PC-9 (cell line): Measurements from ENCODE around the gene ILDR1. TPM values are rescaled to one million over a fixed set of nuclear protein-coding genes. Genes with fewer than 3 reads are reported as not detected.

Experiments used
- BruUV-seq: library from RNA; stranded (reverse); fragments of 400-500 nt; replicated peaks from 2 replicates; lab custom pipeline; 2021; lab: Mats Ljungman, UMichigan
- CTCF ChIA-PET: fragments of 300-600 bp; sonication (Branson Sonifier 250); formaldehyde crosslinking; loops from one replicate; lab custom pipeline; 2022; ENCODE audit warnings: antibody characterized with exemption; lab: Charles Lee
- POLR2A ChIA-PET: fragments of 300-600 bp; sonication (Branson Sonifier 250); formaldehyde crosslinking; loops from one replicate; lab custom pipeline; 2022; ENCODE audit warnings: antibody characterized with exemption; ENCODE audit not compliant: unreplicated experiment; lab: Charles Lee
- DNase-seq, 2 experiments: peaks; one replicate each; pipeline versions ENCODE4 v3.0.0 to v3.0.0-alpha.2; 2015 to 2022; ENCODE audit warnings: mixed read lengths in 1 of 2
- H2AFZ ChIP-seq: fragments of 200-600 bp; sonication (generic); 2 replicates; pipeline ENCODE4 v1.8.1; 2017; ENCODE audit warnings: antibody characterized with exemption
- H3F3A ChIP-seq: fragments of 200-600 bp; sonication (generic); 2 replicates; pipeline ENCODE4 v1.8.1; 2017; ENCODE audit warnings: antibody characterized with exemption, mild to moderate bottlenecking, low read depth; ENCODE audit not compliant: insufficient read depth
- H3K27ac ChIP-seq: fragments of 200-600 bp; sonication (generic); 2 replicates; pipeline ENCODE4 v1.6.1; 2016; ENCODE audit warnings: mixed run types
- H3K27me3 ChIP-seq: fragments of 200-600 bp; sonication (generic); 2 replicates; pipeline ENCODE4 v1.6.1; 2016; ENCODE audit warnings: low read depth, mixed run types; ENCODE audit not compliant: insufficient read depth
- H3K36me3 ChIP-seq: fragments of 200-600 bp; sonication (generic); 2 replicates; pipeline ENCODE4 v1.6.1; 2016; ENCODE audit warnings: low read depth, mixed run types
- H3K4me1 ChIP-seq: fragments of 200-600 bp; sonication (generic); replicated peaks from 2 replicates; pipeline ENCODE4 v1.6.1; 2016; ENCODE audit warnings: mixed run types; ENCODE audit not compliant: insufficient read depth
- H3K4me2 ChIP-seq: fragments of 200-600 bp; sonication (generic); 2 replicates; pipeline ENCODE4 v1.6.1; 2017; ENCODE audit warnings: mixed run types
- H3K4me3 ChIP-seq: fragments of 200-600 bp; sonication (generic); 2 replicates; pipeline ENCODE4 v1.6.1; 2016; ENCODE audit warnings: mixed run types
- H3K79me2 ChIP-seq: fragments of 200-600 bp; sonication (generic); 2 replicates; pipeline ENCODE4 v1.6.1; 2017; ENCODE audit warnings: low read depth, mixed run types
- H3K9me2 ChIP-seq: fragments of 200-600 bp; sonication (generic); 2 replicates; pipeline ENCODE4 v1.8.1; 2017; ENCODE audit warnings: mild to moderate bottlenecking; ENCODE audit not compliant: insufficient read depth
- H3K9me3 ChIP-seq: fragments of 200-600 bp; sonication (generic); 2 replicates; pipeline ENCODE4 v1.8.1; 2016; ENCODE audit warnings: low read depth; ENCODE audit not compliant: insufficient read depth
- H4K20me1 ChIP-seq: fragments of 200-600 bp; sonication (generic); 2 replicates; pipeline ENCODE4 v1.8.1; 2017; ENCODE audit not compliant: insufficient read depth
- CTCF ChIP-seq: fragments of 200-600 bp; sonication (generic); conservative IDR thresholded peaks from 2 replicates; pipeline ENCODE4 v1.6.1; 2017; ENCODE audit warnings: mixed run types, antibody characterized with exemption, mild to moderate bottlenecking, moderate library complexity
- EZH2 ChIP-seq: fragments of 200-600 bp; sonication (generic); IDR thresholded peaks from 2 replicates; pipeline ENCODE4 v1.8.0; 2017; ENCODE audit warnings: antibody characterized with exemption, low read depth
- intact Hi-C: fragments of 100-400 bp; cut with micrococcal nuclease; formaldehyde crosslinking; loops from one replicate; pipeline ENCODE4 v1.10.0; 2022; ENCODE audit not compliant: unreplicated experiment
- total RNA-seq: library from RNA; stranded (reverse); gene quantifications from 2 replicates; pipeline ENCODE4 v1.2.3, GENCODE V29; 2021

The ILDR1 gene
- total RNA-seq, 1 experiment from 2014 or later: 5.1 TPM

- Histone ChIP-seq H3K36me3 (no peaks in the 10 kb centered on the region), H3K4me1 (no peaks in the 10 kb centered on the region), H3K4me3 (no peak overlapping the region), H3K27me3 (no peaks in the 10 kb centered on the region), H3K27ac (no peak overlapping the region), H2AFZ (no peak overlapping the region), H3F3A (no peaks in the 10 kb centered on the region), H3K4me2 (no peak overlapping the region), H3K9me2 (no peaks in the 10 kb centered on the region), H4K20me1 (no peaks in the 10 kb centered on the region), H3K9me3 (no peaks in the 10 kb centered on the region), H3K79me2 (no peaks in the 10 kb centered on the region)
- no peak for TF ChIP-seq EZH2
- TF ChIP-seq CTCF: no peak
- POLR2A ChIA-PET: interaction anchor here (0.6 kb wide), 1 partner anchor 84 kb away, joined by 3 read pairs; no protein-coding TSS in a partner anchor
- no TSS peak for BruUV-seq
- no peak for DNase-seq
- CTCF ChIA-PET: no interaction called here
- intact Hi-C loops: no loop called here
Measured at GRCh38 chr3:122003606-122004005, 18.4 kb downstream of the ILDR1 start.

GRCh38 chr3:122003112-122003511 lies 18.9 kb downstream of the ILDR1 start:
- no peak overlapping the region for H3K4me3 ChIP-seq
- no peak overlapping the region for H3K27ac ChIP-seq
- H2AFZ ChIP-seq: no peak overlapping the region
- no peaks in the 10 kb centered on the region for H3K36me3 ChIP-seq
- no TSS peak for BruUV-seq
- no peak for TF ChIP-seq EZH2
- TF ChIP-seq CTCF: no peak
- H3K9me3 ChIP-seq: no peaks in the 10 kb centered on the region
- POLR2A ChIA-PET: interaction anchor here (0.6 kb wide), 1 partner anchor 83 kb away, joined by 3 read pairs; no protein-coding TSS in a partner anchor
- H3F3A ChIP-seq: no peaks in the 10 kb centered on the region
- no peaks in the 10 kb centered on the region for H3K79me2 ChIP-seq
- CTCF ChIA-PET: no interaction called here
- no peaks in the 10 kb centered on the region for H4K20me1 ChIP-seq
- H3K4me2 ChIP-seq: no peak overlapping the region
- no peaks in the 10 kb centered on the region for H3K4me1 ChIP-seq
- H3K9me2 ChIP-seq: no peaks in the 10 kb centered on the region
- no peaks in the 10 kb centered on the region for H3K27me3 ChIP-seq
- intact Hi-C loops: no loop called here
- no peak for DNase-seq

- H3F3A ChIP-seq: no peaks in the 10 kb centered on the region
- ChIA-PET CTCF (no interaction called here), POLR2A (interaction anchor here (0.6 kb wide), 1 partner anchor 168 kb away, joined by 3 read pairs; the partner anchor contains the start of genes EAF2 and IQCB1)
- H3K27me3 ChIP-seq: no peaks in the 10 kb centered on the region
- H3K79me2 ChIP-seq: no peaks in the 10 kb centered on the region
- no TSS peak for BruUV-seq
- no peak overlapping the region for H3K4me2 ChIP-seq
- H3K27ac ChIP-seq: no peak overlapping the region
- no peaks in the 10 kb centered on the region for H3K9me3 ChIP-seq
- no peaks in the 10 kb centered on the region for H3K36me3 ChIP-seq
- no peaks in the 10 kb centered on the region for H3K9me2 ChIP-seq
- no peak for TF ChIP-seq EZH2
- TF ChIP-seq CTCF: no peak
- H2AFZ ChIP-seq: no peak overlapping the region
- H4K20me1 ChIP-seq: no peaks in the 10 kb centered on the region
- intact Hi-C loops: no loop called here
- no peak overlapping the region for H3K4me3 ChIP-seq
- no peaks in the 10 kb centered on the region for H3K4me1 ChIP-seq
- DNase-seq: no peak
Measured at GRCh38 chr3:122002611-122003010, 19.4 kb downstream of the ILDR1 start.
